ENCODE measurements around the gene TIMM13. TPM values are rescaled to one million over a fixed set of nuclear protein-coding genes. Genes with fewer than 3 reads are reported as not detected.

TIMM13 gene
- total RNA-seq, 6 donors from 2014 or later: 26.2 to 82.3 (median 40.0) TPM

- Histone ChIP-seq H3K4me1 (no peaks in the 10 kb centered on the region), H3K27me3 (no peaks in the 10 kb centered on the region), H3K4me3 (no peak overlapping the region), H3K27ac (no peak overlapping the region), H3K36me3 (peaks cover 0 to 36% (median 23%) of the 10 kb centered on the region in 4 donors), H3K9me3 (no peaks in the 10 kb centered on the region)
- WGBS, 2 donors: 90 to 92% methylated on average over 21 to 33 of the region's 34 CpGs
- DNase-seq (no peak), ATAC-seq (ENCODE audit: low FRiP score in 2 of 2) (no peak)
- TF ChIP-seq EP300 (IDR thresholded peaks at IDR 0.05): no peak
- TF ChIP-seq POLR2AphosphoS5 (IDR thresholded peaks at IDR 0.05): no peak
- TF ChIP-seq CTCF (IDR thresholded peaks at IDR 0.05): no peak
- TF ChIP-seq POLR2A (IDR thresholded peaks at IDR 0.05): no peak
Observed at GRCh38 chr19:2444251-2445002, 17.0 kb upstream of the TIMM13 start.

GRCh38 chr19:2443785-2444182, 16.4 kb upstream of the TIMM13 start:
- Histone ChIP-seq H3K4me3 (no peak overlapping the region), H3K27me3 (no peaks in the 10 kb centered on the region), H3K4me1 (no peaks in the 10 kb centered on the region), H3K36me3 (peaks cover 0 to 36% (median 24%) of the 10 kb centered on the region in 4 donors), H3K9me3 (no peaks in the 10 kb centered on the region), H3K27ac (no peak overlapping the region)
- DNase-seq: no peak
- ATAC-seq (ENCODE audit: low FRiP score in 2 of 2): no peak
- TF ChIP-seq POLR2A (IDR thresholded peaks at IDR 0.05): no peak
- no peak for TF ChIP-seq POLR2AphosphoS5 (IDR thresholded peaks at IDR 0.05)
- no peak for TF ChIP-seq CTCF (IDR thresholded peaks at IDR 0.05)
- TF ChIP-seq EP300 (IDR thresholded peaks at IDR 0.05): no peak
- WGBS, 2 donors: 92 to 95% methylated on average over 9 to 17 of the region's 17 CpGs

- WGBS, 2 donors: 92 to 93% methylated on average over 8 to 17 of the region's 22 CpGs
- H3K36me3 ChIP-seq: peaks cover 0 to 41% (median 28%) of the 10 kb centered on the region in 4 donors
- H3K27ac ChIP-seq: no peak overlapping the region
- no peaks in the 10 kb centered on the region for H3K4me1 ChIP-seq
- TF ChIP-seq EP300 (IDR thresholded peaks at IDR 0.05) (no peak), CTCF (IDR thresholded peaks at IDR 0.05) (no peak), POLR2A (IDR thresholded peaks at IDR 0.05) (no peak), POLR2AphosphoS5 (IDR thresholded peaks at IDR 0.05) (no peak)
- DNase-seq: peak in 1 of 2 donors; percentile 78
- H3K9me3 ChIP-seq: no peaks in the 10 kb centered on the region
- no peak for ATAC-seq (ENCODE audit: low FRiP score in 2 of 2)
- H3K4me3 ChIP-seq: no peak overlapping the region
- H3K27me3 ChIP-seq: no peaks in the 10 kb centered on the region
Observed at GRCh38 chr19:2443116-2443784, 15.9 kb upstream of the TIMM13 start.

- WGBS, 2 donors: 95 to 98% methylated on average over 9 to 19 of the region's 26 CpGs
- Histone ChIP-seq H3K36me3 (peaks cover 7 to 57% (median 43%) of the 10 kb centered on the region in 4 donors), H3K9me3 (no peaks in the 10 kb centered on the region)
Observed at GRCh38 chr19:2441096-2441752, 13.8 kb upstream of the TIMM13 start.

More at GRCh38 chr19:2441096-2441752, 13.8 kb upstream of the TIMM13 start:
- Histone ChIP-seq H3K27me3 (no peaks in the 10 kb centered on the region), H3K4me1 (no peaks in the 10 kb centered on the region), H3K27ac (no peak overlapping the region), H3K4me3 (no peak overlapping the region)
- DNase-seq (peak in 1 of 2 donors; percentile 73), ATAC-seq (ENCODE audit: low FRiP score in 2 of 2) (no peak)
- TF ChIP-seq POLR2A (IDR thresholded peaks at IDR 0.05): no peak
- no peak for TF ChIP-seq POLR2AphosphoS5 (IDR thresholded peaks at IDR 0.05)
- no peak for TF ChIP-seq CTCF (IDR thresholded peaks at IDR 0.05)
- TF ChIP-seq EP300 (IDR thresholded peaks at IDR 0.05): no peak
